Activated gamma-delta T cell treated with anti-CD3 and anti-CD28 coated beads, Interleukin-2, amount 50 U/mL, for 16 hours (primary cell): ENCODE data around the gene TMEM109.
A peak's percentile ranks its signal among the peaks of the same experiment; 100 is the strongest.

Source experiments
- DNase-seq: peaks from one replicate; pipeline ENCODE4 v3.0.0-alpha.2; 2020; ENCODE audit warnings: low read depth

TMEM109 gene

GRCh38 chr11:60910281-60910687, 3.7 kb upstream of the TMEM109 start:
- no peak for DNase-seq

- no peak for DNase-seq
Measured at GRCh38 chr11:60910711-60911380, 3.1 kb upstream of the TMEM109 start.

- DNase-seq, result no peak
Measured at GRCh38 chr11:60912223-60912850, 1.6 kb upstream of the TMEM109 start.

GRCh38 chr11:60912851-60913528, 968 bp upstream of the TMEM109 start:
- no peak for DNase-seq

GRCh38 chr11:60914633-60915247, 782 bp downstream of the TMEM109 start:
- DNase-seq, result no peak

- peak; percentile 70 for DNase-seq
Measured at GRCh38 chr11:60915248-60915914, 1.4 kb downstream of the TMEM109 start.

GRCh38 chr11:60916669-60917206, 2.8 kb downstream of the TMEM109 start:
- no peak for DNase-seq

- DNase-seq, result no peak
Measured at GRCh38 chr11:60917267-60917666, 3.3 kb downstream of the TMEM109 start.

- no peak for DNase-seq
Measured at GRCh38 chr11:60918251-60918938, 4.4 kb downstream of the TMEM109 start.

GRCh38 chr11:60918939-60919265, 4.9 kb downstream of the TMEM109 start:
- no peak for DNase-seq

- DNase-seq, result no peak
Measured at GRCh38 chr11:60919320-60919719, 5.4 kb downstream of the TMEM109 start.

GRCh38 chr11:60919956-60920355, 6.0 kb downstream of the TMEM109 start:
- DNase-seq, result no peak

GRCh38 chr11:60921259-60921658, 7.3 kb downstream of the TMEM109 start:
- no peak for DNase-seq

GRCh38 chr11:60921777-60922335, 7.9 kb downstream of the TMEM109 start:
- no peak for DNase-seq

- DNase-seq, result no peak
Measured at GRCh38 chr11:60922906-60923305, 8.9 kb downstream of the TMEM109 start.

GRCh38 chr11:60923326-60923725, 9.4 kb downstream of the TMEM109 start:
- no peak for DNase-seq

- DNase-seq, result no peak
Measured at GRCh38 chr11:60923800-60924109, 9.8 kb downstream of the TMEM109 start.

- no peak for DNase-seq
Measured at GRCh38 chr11:60924110-60924905, 10.3 kb downstream of the TMEM109 start, which contains the start of gene TMEM132A. TMEM132A (plus strand) TSS chr11:60924460; CDS start chr11:60924634, 174 bp downstream.

GRCh38 chr11:60924906-60925853, 11.2 kb downstream of the TMEM109 start:
- DNase-seq, result no peak
